Left ventricle myocardium superior (tissue), 1 donor: ENCODE data around the gene CHI3L1. TPM values are rescaled to one million over a fixed set of nuclear protein-coding genes. Genes with fewer than 3 reads are reported as not detected.

Source experiments
- ATAC-seq: fragments of 200-7000 bp; cut with Tn5 transposase; one replicate; pipeline ENCODE4 v1.9.1; 2020; ENCODE audit warnings: mild to moderate bottlenecking, moderate library complexity
- DNase-seq: peaks from one replicate; pipeline ENCODE4 v3.0.0-alpha.2; 2020
- intact Hi-C: fragments of 100-400 bp; cut with micrococcal nuclease; formaldehyde crosslinking; loops from one replicate; pipeline ENCODE4 v1.11.0; 2022
- total RNA-seq: library from RNA; stranded (reverse); fragmentation: NEBNext Ultra II Directional; extraction: Animal tissue kit (Norgen Biotek cat#: 25700); gene quantifications from one replicate; pipeline ENCODE4 v1.2.1, GENCODE V29; 2021
- donor health status: DM: no; HTN: yes; CAD: no; lungs with severe emphysema.

The CHI3L1 gene
- total RNA-seq, 1 donor from 2014 or later: 1.0 TPM

GRCh38 chr1:203210350-203210749 lies 23.8 kb upstream of the CHI3L1 start:
- ATAC-seq: no peak
- DNase-seq: no peak
- intact Hi-C loops: loop anchor here (5.0 kb wide), 1 partner anchor 93 kb away; no protein-coding TSS in a partner anchor

- ATAC-seq (no peak), DNase-seq (no peak)
- intact Hi-C loops: no loop called here
Observed at GRCh38 chr1:203208181-203208580, 21.7 kb upstream of the CHI3L1 start.

GRCh38 chr1:203207751-203208150 lies 21.2 kb upstream of the CHI3L1 start:
- ATAC-seq: no peak
- intact Hi-C loops: no loop called here
- DNase-seq: no peak

- ATAC-seq (no peak), DNase-seq (no peak)
- intact Hi-C loops: no loop called here
Observed at GRCh38 chr1:203206129-203206687, 19.7 kb upstream of the CHI3L1 start.

- intact Hi-C loops: no loop called here
- ATAC-seq (no peak), DNase-seq (no peak)
Observed at GRCh38 chr1:203204756-203205155, 18.3 kb upstream of the CHI3L1 start.

- intact Hi-C loops: no loop called here
- ATAC-seq: peak; percentile 83
- DNase-seq: peak; percentile 59
Observed at GRCh38 chr1:203202431-203203245, 16.1 kb upstream of the CHI3L1 start.

- DNase-seq (no peak), ATAC-seq (no peak)
- intact Hi-C loops: no loop called here
Observed at GRCh38 chr1:203201516-203202205, 15.2 kb upstream of the CHI3L1 start.

- no peak for ATAC-seq
- intact Hi-C loops: no loop called here
- no peak for DNase-seq
Observed at GRCh38 chr1:203200916-203201315, 14.4 kb upstream of the CHI3L1 start.

- intact Hi-C loops: no loop called here
- ATAC-seq: peak; percentile 76
- DNase-seq: no peak
Observed at GRCh38 chr1:203199816-203200571, 13.5 kb upstream of the CHI3L1 start.

GRCh38 chr1:203199481-203199815 lies 12.9 kb upstream of the CHI3L1 start:
- intact Hi-C loops: no loop called here
- no peak for DNase-seq
- no peak for ATAC-seq

- DNase-seq (no peak), ATAC-seq (no peak)
- intact Hi-C loops: no loop called here
Observed at GRCh38 chr1:203199002-203199401, 12.5 kb upstream of the CHI3L1 start.

- ATAC-seq (no peak), DNase-seq (no peak)
- intact Hi-C loops: no loop called here
Observed at GRCh38 chr1:203197625-203198024, 11.1 kb upstream of the CHI3L1 start.

GRCh38 chr1:203196371-203196770 lies 9.9 kb upstream of the CHI3L1 start:
- intact Hi-C loops: no loop called here
- ATAC-seq: no peak

GRCh38 chr1:203190949-203191348 lies 4.4 kb upstream of the CHI3L1 start:
- intact Hi-C loops: no loop called here
- ATAC-seq: no peak
- no peak for DNase-seq

More at GRCh38 chr1:203196371-203196770, 9.9 kb upstream of the CHI3L1 start:
- DNase-seq: no peak

GRCh38 chr1:203189951-203190352 lies 3.4 kb upstream of the CHI3L1 start:
- intact Hi-C loops: no loop called here
- ATAC-seq: no peak

GRCh38 chr1:203188686-203189232 lies 2.3 kb upstream of the CHI3L1 start:
- DNase-seq (no peak), ATAC-seq (no peak)
- intact Hi-C loops: no loop called here

More at GRCh38 chr1:203189951-203190352, 3.4 kb upstream of the CHI3L1 start:
- no peak for DNase-seq

GRCh38 chr1:203187689-203188264 lies 1.3 kb upstream of the CHI3L1 start:
- intact Hi-C loops: no loop called here
- no peak for ATAC-seq
- no peak for DNase-seq

GRCh38 chr1:203187304-203187685 lies 791 bp upstream of the CHI3L1 start:
- ATAC-seq (peak; percentile 13), DNase-seq (no peak)
- intact Hi-C loops: no loop called here

GRCh38 chr1:203186091-203186445 lies 436 bp downstream of the CHI3L1 start:
- no peak for ATAC-seq
- intact Hi-C loops: no loop called here
- no peak for DNase-seq
